ENCODE data around the gene SSUH2.

The SSUH2 gene

DNA sequence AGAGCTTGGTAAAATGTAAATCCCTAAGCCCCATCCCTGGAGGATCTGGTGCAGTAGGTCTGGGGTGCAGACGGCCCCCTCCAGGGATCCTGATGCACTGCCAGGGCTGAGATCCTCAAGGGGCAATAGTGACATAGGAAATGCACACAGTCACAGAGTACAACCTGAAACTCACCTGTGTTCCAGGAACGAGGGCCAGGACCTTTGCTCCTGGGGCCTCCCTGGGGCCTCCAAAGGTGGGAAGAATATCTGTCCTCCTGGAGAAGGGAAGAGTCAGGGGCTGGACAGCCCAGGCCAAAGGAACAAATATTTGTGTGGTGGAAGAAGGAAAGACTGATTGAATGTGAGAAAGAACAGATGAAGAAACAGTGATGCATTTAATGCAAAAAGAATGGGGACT is 9.5 kb downstream of the SSUH2 start:
- no peak for DNase-seq (ENCODE audit: low read depth)

DNA sequence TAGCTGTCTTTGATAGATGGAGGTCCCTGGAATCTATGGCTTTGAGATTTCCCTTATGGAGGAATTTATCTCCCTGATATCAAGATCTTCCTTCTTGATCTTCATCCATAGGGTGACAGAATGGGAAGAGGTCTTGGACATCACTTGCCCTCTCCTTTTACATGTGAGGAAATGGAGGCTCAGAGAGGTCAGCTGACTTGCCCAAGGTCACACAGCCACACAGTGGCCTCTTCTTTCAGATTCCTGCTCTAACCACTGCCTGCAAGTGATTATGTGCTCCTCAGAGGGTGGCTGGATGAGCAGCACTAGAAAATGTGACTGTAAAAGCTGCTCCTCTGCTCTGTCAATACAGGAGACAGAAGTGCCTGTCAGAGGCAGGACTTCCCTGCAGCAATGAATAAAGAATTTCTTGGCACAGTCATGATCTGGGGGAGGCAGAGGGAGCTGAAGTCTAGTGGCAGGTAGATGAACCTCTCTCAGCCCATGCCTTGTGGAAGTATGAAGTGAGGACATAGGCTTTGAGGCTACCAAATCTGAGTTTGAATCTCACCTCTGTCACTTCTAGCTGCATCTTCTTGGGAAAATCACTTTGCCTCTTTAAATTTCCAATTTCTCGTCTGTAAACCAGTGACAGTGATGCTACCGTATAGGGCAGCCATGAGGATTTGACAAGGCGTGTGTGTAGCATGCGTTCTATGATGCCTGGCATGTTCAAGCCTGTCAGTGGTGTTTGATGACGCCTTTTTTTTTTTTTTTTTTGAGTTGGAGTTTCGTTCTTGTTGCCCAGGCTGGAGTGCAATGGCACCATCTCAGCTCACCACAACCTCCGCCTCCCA is 12.0 kb downstream of the SSUH2 start:
- H3K4me3 ChIP-seq (ENCODE audit: low read depth, low read length), result no peak overlapping the region
- TF ChIP-seq, protein P1, sequence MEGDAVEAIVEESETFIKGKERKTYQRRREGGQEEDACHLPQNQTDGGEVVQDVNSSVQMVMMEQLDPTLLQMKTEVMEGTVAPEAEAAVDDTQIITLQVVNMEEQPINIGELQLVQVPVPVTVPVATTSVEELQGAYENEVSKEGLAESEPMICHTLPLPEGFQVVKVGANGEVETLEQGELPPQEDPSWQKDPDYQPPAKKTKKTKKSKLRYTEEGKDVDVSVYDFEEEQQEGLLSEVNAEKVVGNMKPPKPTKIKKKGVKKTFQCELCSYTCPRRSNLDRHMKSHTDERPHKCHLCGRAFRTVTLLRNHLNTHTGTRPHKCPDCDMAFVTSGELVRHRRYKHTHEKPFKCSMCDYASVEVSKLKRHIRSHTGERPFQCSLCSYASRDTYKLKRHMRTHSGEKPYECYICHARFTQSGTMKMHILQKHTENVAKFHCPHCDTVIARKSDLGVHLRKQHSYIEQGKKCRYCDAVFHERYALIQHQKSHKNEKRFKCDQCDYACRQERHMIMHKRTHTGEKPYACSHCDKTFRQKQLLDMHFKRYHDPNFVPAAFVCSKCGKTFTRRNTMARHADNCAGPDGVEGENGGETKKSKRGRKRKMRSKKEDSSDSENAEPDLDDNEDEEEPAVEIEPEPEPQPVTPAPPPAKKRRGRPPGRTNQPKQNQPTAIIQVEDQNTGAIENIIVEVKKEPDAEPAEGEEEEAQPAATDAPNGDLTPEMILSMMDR (IDR thresholded peaks at IDR 0.05; ENCODE audit: low read depth, low read length, missing control alignments), result no peak
- DNase-seq (ENCODE audit: low read depth), result no peak

More for the DNA sequence above, 9.5 kb downstream of the SSUH2 start:
- no peak overlapping the region for H3K4me3 ChIP-seq (ENCODE audit: low read depth, low read length)
- TF ChIP-seq, protein P1 (IDR thresholded peaks at IDR 0.05; ENCODE audit: low read depth, low read length, missing control alignments), result no peak

DNA sequence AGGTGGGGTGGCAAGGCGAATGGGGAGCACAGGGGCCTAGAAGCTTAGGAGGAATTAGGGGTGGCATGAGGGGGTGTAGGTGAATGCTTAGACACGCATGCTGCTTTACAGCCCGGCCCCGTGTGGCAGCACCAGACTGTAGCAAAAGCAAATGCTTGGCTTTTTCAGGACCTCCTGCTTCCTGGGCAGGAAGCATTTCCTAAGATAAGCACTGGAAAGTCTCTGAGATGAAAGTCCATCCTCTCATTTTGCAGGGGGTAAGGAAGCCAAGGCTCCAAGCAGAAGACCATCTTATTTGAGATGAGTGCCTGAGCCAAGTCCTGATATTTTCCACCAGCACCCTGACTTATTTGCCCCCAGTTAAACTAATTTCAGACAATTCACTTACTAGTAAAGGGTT is 12.9 kb downstream of the SSUH2 start:
- H3K4me3 ChIP-seq (ENCODE audit: low read depth, low read length), result no peak overlapping the region
- no peak for DNase-seq (ENCODE audit: low read depth)
- TF ChIP-seq, protein P1 (IDR thresholded peaks at IDR 0.05; ENCODE audit: low read depth, low read length, missing control alignments), result no peak

DNA sequence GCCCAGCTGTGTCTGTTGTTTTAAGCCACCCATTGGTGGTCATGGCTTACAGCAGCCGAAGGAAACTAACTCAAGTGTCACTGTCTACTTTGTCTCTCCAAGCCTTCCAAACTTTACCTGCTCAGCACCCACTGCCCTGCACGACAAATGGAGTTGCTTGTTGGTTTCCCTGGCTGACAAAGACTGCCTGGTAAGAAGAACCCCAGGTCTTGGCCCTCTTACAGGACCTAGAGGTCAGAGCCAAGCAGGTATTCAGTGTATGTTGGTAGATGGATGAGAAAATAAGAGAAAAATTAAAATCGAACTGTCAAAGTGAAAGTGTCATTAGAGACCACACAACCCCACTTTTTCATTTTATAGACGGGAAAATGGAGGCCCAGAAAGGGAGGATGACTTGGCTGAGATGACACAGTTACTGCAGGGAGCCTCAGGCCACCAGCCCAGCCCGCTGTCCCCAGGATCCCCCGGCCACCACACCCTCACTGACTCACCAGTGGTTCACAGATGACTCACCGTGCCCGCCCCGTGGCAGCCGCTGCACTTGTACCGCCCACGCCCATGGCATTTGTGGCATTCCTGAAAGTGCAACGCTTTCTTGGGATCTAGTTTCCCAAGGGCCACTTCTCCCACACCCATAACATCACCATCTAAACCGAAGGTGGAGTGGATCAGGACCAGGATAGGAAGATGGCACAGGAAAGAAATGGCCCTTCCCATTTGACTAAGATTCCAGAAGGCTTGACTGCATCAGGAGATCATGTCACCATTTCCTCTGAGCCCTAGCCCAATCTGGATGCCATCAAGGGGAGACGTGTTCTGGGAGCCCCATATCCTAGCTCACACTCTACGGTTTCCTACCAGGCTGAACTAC is 15.2 kb downstream of the SSUH2 start:
- H3K4me3 ChIP-seq (ENCODE audit: low read depth, low read length), result no peak overlapping the region
- peak; percentile 48 for DNase-seq (ENCODE audit: low read depth)
- TF ChIP-seq, protein P1 (IDR thresholded peaks at IDR 0.05; ENCODE audit: low read depth, low read length, missing control alignments), result no peak

DNA sequence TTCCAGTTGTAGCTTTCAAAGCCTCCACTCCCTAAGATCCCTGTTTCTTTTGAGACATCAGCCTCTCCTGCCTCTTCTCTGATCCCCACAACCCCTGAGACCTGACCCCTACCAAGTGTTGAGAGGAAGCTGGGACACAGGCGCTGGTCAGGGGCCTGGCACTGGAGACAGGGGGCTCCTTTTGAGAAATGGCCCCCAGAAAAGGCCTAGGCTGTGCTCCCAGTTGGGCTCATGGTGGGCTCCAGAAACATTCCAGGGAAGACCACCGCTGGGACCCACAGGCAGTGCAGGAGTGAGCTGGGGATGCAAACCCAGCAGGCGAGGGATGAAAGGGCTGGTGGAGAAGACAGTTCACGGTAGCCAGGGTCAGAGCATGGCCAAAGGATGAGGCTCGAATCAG is 16.6 kb downstream of the SSUH2 start:
- no peak for DNase-seq (ENCODE audit: low read depth)

DNA sequence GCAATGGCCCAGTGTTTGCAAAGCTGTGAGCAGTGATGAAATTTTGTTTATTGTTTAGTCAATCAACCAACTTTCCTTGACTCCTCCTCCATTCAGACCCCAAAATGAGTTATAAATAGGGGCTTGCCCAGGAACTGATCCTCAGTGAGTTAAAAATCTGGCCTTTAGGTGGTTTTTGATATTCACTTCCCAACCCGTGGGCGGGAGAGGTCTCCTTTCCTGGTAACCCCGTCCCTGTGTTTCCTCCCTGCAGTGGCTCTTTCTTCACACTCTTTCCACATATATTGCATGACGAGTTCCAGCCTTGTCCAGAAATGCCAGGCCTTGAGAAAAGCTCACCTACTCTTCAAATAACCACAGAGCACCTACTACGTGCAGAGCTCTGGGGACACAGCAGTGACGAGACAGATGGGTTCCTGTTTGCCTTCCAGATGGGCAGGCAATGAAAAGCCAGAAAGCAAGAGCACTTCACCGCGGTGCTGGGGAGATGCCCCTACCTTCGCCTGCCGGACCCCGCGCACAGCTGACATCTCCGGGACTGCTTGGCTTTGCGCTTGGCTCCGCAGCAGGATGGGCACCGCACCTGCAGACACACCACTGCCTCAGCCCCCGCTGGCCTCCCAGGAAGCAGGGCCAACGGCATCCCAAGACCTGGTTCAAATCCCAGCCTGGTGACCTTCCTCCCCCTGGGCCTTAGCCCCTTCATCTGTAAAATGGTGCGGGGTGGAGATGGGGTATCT is 17.2 kb downstream of the SSUH2 start:
- TF ChIP-seq, protein P1 (IDR thresholded peaks at IDR 0.05; ENCODE audit: low read depth, low read length, missing control alignments), result no peak
- no peak for DNase-seq (ENCODE audit: low read depth)

More for the DNA sequence above, 16.6 kb downstream of the SSUH2 start:
- TF ChIP-seq, protein P1 (IDR thresholded peaks at IDR 0.05; ENCODE audit: low read depth, low read length, missing control alignments), result no peak
- no peak overlapping the region for H3K4me3 ChIP-seq (ENCODE audit: low read depth, low read length)

More for the DNA sequence above, 17.2 kb downstream of the SSUH2 start:
- no peak overlapping the region for H3K4me3 ChIP-seq (ENCODE audit: low read depth, low read length)
